Neural cell (in vitro differentiated cells): Measurements from ENCODE around the gene C17orf58. TPM values are rescaled to one million over a fixed set of nuclear protein-coding genes. Genes with fewer than 3 reads are reported as not detected.

ENCODE experiments used
- H2AFZ ChIP-seq: fragments of 200-600, 300-800 bp; sonication (generic), shearing (Covaris generic); 2 replicates; pipeline ENCODE4 v1.6.0; 2014; ENCODE audit warnings: low read depth, mild to moderate bottlenecking, antibody characterized with exemption, low read length, moderate library complexity
- H3F3A ChIP-seq: fragments of 200-600 bp; shearing (Covaris generic); 2 replicates; pipeline ENCODE4 v1.6.1; 2016; ENCODE audit warnings: mild to moderate bottlenecking, moderate library complexity, mixed read lengths, antibody characterized with exemption, low read length; ENCODE audit not compliant: insufficient read depth, poor library complexity, severe bottlenecking
- H3K27ac ChIP-seq: fragments of 200-600, 300-800 bp; sonication (generic), shearing (Covaris generic); 2 replicates; pipeline ENCODE4 v1.5.1; 2014; ENCODE audit warnings: mild to moderate bottlenecking, low read length, moderate library complexity
- H3K27me3 ChIP-seq: fragments of 300-800, 200-600 bp; sonication (generic), shearing (Covaris generic); 2 replicates; pipeline ENCODE4 v1.6.0; 2014; ENCODE audit warnings: mild to moderate bottlenecking, low read depth, low read length, moderate library complexity; ENCODE audit not compliant: insufficient read depth
- H3K36me3 ChIP-seq: fragments of 300-800, 200-600 bp; sonication (generic), shearing (Covaris generic); 2 replicates; pipeline ENCODE4 v1.5.1; 2014; ENCODE audit warnings: mild to moderate bottlenecking, antibody characterized with exemption, low read length, moderate library complexity; ENCODE audit not compliant: insufficient read depth
- H3K4me2 ChIP-seq: fragments of 300-800, 200-600 bp; sonication (generic), shearing (Covaris generic); 2 replicates; pipeline ENCODE4 v1.6.0; 2014; ENCODE audit warnings: mild to moderate bottlenecking, low read length
- H3K4me3 ChIP-seq: fragments of 300-800, 200-600 bp; sonication (generic), shearing (Covaris generic); 2 replicates; pipeline ENCODE4 v1.5.1; 2014; ENCODE audit warnings: mild to moderate bottlenecking, low read length, moderate library complexity
- H3K79me2 ChIP-seq: fragments of 200-600 bp; shearing (Covaris generic); replicated peaks from 2 replicates; pipeline ENCODE4 v1.6.0; 2014; ENCODE audit warnings: mild to moderate bottlenecking, low read length, moderate library complexity; ENCODE audit not compliant: insufficient read depth
- H3K9ac ChIP-seq: fragments of 300-800, 200-600 bp; sonication (generic), shearing (Covaris generic); 2 replicates; pipeline ENCODE4 v1.6.1; 2016; ENCODE audit warnings: mild to moderate bottlenecking, low read length, mixed read lengths
- H3K9me2 ChIP-seq: fragments of 200-600 bp; shearing (Covaris generic); 2 replicates; pipeline ENCODE4 v1.6.1; 2016; ENCODE audit warnings: mild to moderate bottlenecking, low read length, mixed read lengths; ENCODE audit not compliant: insufficient read depth
- H3K9me3 ChIP-seq: fragments of 200-600, 300-800 bp; sonication (generic), shearing (Covaris generic); 2 replicates; pipeline ENCODE4 v1.6.1; 2016; ENCODE audit warnings: mild to moderate bottlenecking, mixed run types, low read length, moderate library complexity, mixed read lengths
- H4K20me1 ChIP-seq: fragments of 200-600 bp; shearing (Covaris generic); 2 replicates; pipeline ENCODE4 v1.6.1; 2016; ENCODE audit warnings: mild to moderate bottlenecking, mixed run types; ENCODE audit not compliant: insufficient read depth
- EP300 ChIP-seq: fragments of 450-650 bp; conservative IDR thresholded peaks from 2 replicates; pipeline ENCODE4 v1.6.1; 2014; ENCODE audit warnings: antibody characterized with exemption, mild to moderate bottlenecking, moderate library complexity; ENCODE audit not compliant: poor library complexity, severe bottlenecking
- EZH2 ChIP-seq: fragments of 200-600, 300-800 bp; shearing (Covaris generic), sonication (generic); IDR thresholded peaks from 2 replicates; pipeline ENCODE4 v1.6.1; 2014; ENCODE audit warnings: antibody characterized with exemption, low read length, borderline replicate concordance, mild to moderate bottlenecking; ENCODE audit not compliant: insufficient read depth, poor library complexity, severe bottlenecking
- MXI1 ChIP-seq: fragments of 450-650 bp; conservative IDR thresholded peaks from 2 replicates; pipeline ENCODE4 v1.6.1; 2014; ENCODE audit warnings: antibody characterized with exemption, mild to moderate bottlenecking; ENCODE audit not compliant: poor library complexity, severe bottlenecking
- RAD21 ChIP-seq: fragments of 450-650 bp; conservative IDR thresholded peaks from 2 replicates; pipeline ENCODE4 v1.6.1; 2014; ENCODE audit warnings: antibody characterized with exemption, mild to moderate bottlenecking, moderate library complexity
- SMC3 ChIP-seq: fragments of 450-650 bp; conservative IDR thresholded peaks from 2 replicates; pipeline ENCODE4 v1.6.1; 2014; ENCODE audit warnings: antibody characterized with exemption, mild to moderate bottlenecking, moderate library complexity; ENCODE audit not compliant: poor library complexity
- TAF1 ChIP-seq: IDR thresholded peaks from 2 replicates; pipeline ENCODE4 v1.6.1; 2012; ENCODE audit warnings: low read depth
- polyA plus RNA-seq: library from polyadenylated mRNA; depleted of rRNA; stranded (reverse); fragments of >200 nt; gene quantifications from 2 replicates; pipeline ENCODE4 v1.2.3, GENCODE V29; 2014
- TF ChIP-seq, protein P1 (sequence below): IDR thresholded peaks from 2 replicates; pipeline ENCODE4 v1.6.1; 2012; ENCODE audit warnings: borderline replicate concordance
- TF ChIP-seq, protein P2 (sequence below): fragments of 450-650 bp; IDR thresholded peaks from 2 replicates; pipeline ENCODE4 v1.5.1; 2014; ENCODE audit warnings: antibody characterized with exemption, mild to moderate bottlenecking, moderate library complexity; ENCODE audit not compliant: poor library complexity, severe bottlenecking

The C17orf58 gene
- polyA plus RNA-seq, 1 donor from 2014 or later = 54.5 TPM

DNA sequence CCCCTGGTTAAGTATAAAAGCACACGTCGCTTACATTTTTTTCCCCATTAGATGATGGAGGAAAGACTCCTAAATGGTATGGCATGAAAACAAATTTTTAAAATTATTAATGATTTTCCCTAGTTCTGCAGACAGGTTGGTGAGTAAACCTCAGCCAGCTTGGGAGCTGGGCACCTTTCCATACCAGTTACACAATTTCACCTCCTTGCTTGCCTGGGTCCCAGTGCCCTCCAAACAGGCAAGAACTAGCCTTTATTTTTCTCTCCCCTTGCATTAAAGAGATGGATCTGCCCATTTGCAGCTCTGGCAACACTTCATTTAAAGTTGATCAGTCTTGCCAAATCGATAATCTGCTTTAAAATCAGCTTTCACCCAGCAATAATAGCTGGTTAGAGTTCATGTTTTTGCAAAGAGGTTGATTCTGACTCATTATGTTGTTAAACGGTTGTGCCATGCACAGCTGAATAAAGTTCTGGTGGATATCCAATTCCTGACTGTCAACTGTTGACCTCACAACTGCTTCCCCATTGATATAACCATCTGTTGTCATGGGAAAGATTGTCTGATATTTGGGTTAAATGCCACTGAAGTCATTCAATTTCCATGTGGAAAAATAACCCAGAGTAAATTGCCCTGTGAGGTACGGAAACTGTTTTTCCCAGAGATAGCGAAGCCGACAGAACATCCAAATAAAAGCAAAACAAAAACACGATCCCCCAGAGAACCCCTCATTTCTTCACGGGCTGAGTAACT lies 1.3 kb downstream of the C17orf58 start:
- H3K9ac ChIP-seq = no peak overlapping the region
- no peaks in the 10 kb centered on the region for H3K9me2 ChIP-seq
- H3K4me2 ChIP-seq = peak overlapping the region; percentile 41
- H3K27ac ChIP-seq = no peak overlapping the region
- peak overlapping the region; percentile 61 for H3K4me3 ChIP-seq
- H4K20me1 ChIP-seq = no peaks in the 10 kb centered on the region
- peaks cover 5% of the 10 kb centered on the region for H3F3A ChIP-seq
- H3K27me3 ChIP-seq = peaks cover 22% of the 10 kb centered on the region
- H3K36me3 ChIP-seq = no peaks in the 10 kb centered on the region
- TF ChIP-seq, protein P1, sequence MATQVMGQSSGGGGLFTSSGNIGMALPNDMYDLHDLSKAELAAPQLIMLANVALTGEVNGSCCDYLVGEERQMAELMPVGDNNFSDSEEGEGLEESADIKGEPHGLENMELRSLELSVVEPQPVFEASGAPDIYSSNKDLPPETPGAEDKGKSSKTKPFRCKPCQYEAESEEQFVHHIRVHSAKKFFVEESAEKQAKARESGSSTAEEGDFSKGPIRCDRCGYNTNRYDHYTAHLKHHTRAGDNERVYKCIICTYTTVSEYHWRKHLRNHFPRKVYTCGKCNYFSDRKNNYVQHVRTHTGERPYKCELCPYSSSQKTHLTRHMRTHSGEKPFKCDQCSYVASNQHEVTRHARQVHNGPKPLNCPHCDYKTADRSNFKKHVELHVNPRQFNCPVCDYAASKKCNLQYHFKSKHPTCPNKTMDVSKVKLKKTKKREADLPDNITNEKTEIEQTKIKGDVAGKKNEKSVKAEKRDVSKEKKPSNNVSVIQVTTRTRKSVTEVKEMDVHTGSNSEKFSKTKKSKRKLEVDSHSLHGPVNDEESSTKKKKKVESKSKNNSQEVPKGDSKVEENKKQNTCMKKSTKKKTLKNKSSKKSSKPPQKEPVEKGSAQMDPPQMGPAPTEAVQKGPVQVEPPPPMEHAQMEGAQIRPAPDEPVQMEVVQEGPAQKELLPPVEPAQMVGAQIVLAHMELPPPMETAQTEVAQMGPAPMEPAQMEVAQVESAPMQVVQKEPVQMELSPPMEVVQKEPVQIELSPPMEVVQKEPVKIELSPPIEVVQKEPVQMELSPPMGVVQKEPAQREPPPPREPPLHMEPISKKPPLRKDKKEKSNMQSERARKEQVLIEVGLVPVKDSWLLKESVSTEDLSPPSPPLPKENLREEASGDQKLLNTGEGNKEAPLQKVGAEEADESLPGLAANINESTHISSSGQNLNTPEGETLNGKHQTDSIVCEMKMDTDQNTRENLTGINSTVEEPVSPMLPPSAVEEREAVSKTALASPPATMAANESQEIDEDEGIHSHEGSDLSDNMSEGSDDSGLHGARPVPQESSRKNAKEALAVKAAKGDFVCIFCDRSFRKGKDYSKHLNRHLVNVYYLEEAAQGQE = no peak
- TF ChIP-seq TAF1 = no peak
- no peak for TF ChIP-seq RAD21
- TF ChIP-seq EZH2 = no peak
- TF ChIP-seq, protein P2, sequence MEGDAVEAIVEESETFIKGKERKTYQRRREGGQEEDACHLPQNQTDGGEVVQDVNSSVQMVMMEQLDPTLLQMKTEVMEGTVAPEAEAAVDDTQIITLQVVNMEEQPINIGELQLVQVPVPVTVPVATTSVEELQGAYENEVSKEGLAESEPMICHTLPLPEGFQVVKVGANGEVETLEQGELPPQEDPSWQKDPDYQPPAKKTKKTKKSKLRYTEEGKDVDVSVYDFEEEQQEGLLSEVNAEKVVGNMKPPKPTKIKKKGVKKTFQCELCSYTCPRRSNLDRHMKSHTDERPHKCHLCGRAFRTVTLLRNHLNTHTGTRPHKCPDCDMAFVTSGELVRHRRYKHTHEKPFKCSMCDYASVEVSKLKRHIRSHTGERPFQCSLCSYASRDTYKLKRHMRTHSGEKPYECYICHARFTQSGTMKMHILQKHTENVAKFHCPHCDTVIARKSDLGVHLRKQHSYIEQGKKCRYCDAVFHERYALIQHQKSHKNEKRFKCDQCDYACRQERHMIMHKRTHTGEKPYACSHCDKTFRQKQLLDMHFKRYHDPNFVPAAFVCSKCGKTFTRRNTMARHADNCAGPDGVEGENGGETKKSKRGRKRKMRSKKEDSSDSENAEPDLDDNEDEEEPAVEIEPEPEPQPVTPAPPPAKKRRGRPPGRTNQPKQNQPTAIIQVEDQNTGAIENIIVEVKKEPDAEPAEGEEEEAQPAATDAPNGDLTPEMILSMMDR = no peak
- TF ChIP-seq EP300 = no peak
- TF ChIP-seq SMC3 = no peak
- no peak for TF ChIP-seq MXI1
- no peaks in the 10 kb centered on the region for H3K9me3 ChIP-seq
- H2AFZ ChIP-seq = no peak overlapping the region
- no peaks in the 10 kb centered on the region for H3K79me2 ChIP-seq

DNA sequence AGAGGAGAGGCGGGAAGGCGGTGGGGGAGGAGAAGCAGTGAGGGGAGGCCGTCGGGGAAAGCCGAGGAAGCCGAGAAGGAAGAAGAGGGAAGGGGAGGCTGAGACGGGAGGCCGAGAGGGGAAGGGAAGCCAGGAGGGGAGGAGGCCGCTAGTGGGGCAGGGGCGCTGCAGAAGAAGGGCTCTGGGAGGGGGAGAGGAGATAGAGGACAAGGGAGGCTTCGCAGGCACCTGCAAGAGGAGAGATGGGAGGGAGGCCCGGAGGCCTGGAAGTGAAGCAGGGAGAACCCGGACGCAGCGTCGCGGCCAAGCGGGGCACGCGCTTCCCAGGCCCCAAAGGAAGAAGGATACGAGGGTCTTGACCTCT lies 2.3 kb downstream of the C17orf58 start:
- Histone ChIP-seq H3K4me2 (no peak overlapping the region), H3K9ac (peak overlapping the region; percentile 80), H2AFZ (peak overlapping the region; percentile 71), H3K9me3 (no peaks in the 10 kb centered on the region), H3K4me3 (peak overlapping the region; percentile 70), H3K79me2 (no peaks in the 10 kb centered on the region), H3K27ac (peak overlapping the region; percentile 84), H3F3A (peaks cover 5% of the 10 kb centered on the region), H4K20me1 (no peaks in the 10 kb centered on the region), H3K36me3 (no peaks in the 10 kb centered on the region), H3K9me2 (no peaks in the 10 kb centered on the region), H3K27me3 (peaks cover 22% of the 10 kb centered on the region)
- TF ChIP-seq SMC3 (no peak), RAD21 (no peak), EP300 (no peak), EZH2 (no peak), MXI1 (peak; percentile 32)
- TF ChIP-seq, protein P1 = peak; percentile 38
- TF ChIP-seq, protein P2 = no peak
